ENCODE data around the gene TTC38. TPM values are rescaled to one million over a fixed set of nuclear protein-coding genes. Genes with fewer than 3 reads are reported as not detected.
A peak's percentile ranks its signal among the peaks of the same experiment; 100 is the strongest.

TTC38 gene
- 10 to 100 TPM; 26.8 to 30.8 TPM for total RNA-seq
- 10 to 100 TPM; 32.6 to 36.0 (median 34.5) TPM for polyA plus RNA-seq (ENCODE audit: insufficient read length in 6 of 6)
- long read RNA-seq, donor 1, partial matches to known transcripts: 27 of 31 reads
- long read RNA-seq, donor 1, other reads (novel, unspliced or antisense): 0 of 31 reads
- long read RNA-seq, donor 2, partial matches to known transcripts: 0 of 2 reads
- long read RNA-seq, donor 2, other reads (novel, unspliced or antisense): 0 of 2 reads
- long read RNA-seq, donor 3, partial matches to known transcripts: 24 of 27 reads
- long read RNA-seq, donor 3, other reads (novel, unspliced or antisense): 0 of 27 reads
- long read RNA-seq, donor 4, partial matches to known transcripts: 0 of 7 reads
- long read RNA-seq, donor 4, other reads (novel, unspliced or antisense): 3 of 7 reads
- long read RNA-seq, donor 5, partial matches to known transcripts: 0 of 1 reads
- long read RNA-seq, donor 5, other reads (novel, unspliced or antisense): 0 of 1 reads
- long read RNA-seq, donor 6, partial matches to known transcripts: 5 of 9 reads
- long read RNA-seq, donor 6, other reads (novel, unspliced or antisense): 0 of 9 reads
- long read RNA-seq, donor 7, partial matches to known transcripts: 0 of 1 reads
- long read RNA-seq, donor 7, other reads (novel, unspliced or antisense): 0 of 1 reads
- long read RNA-seq, donor 8, partial matches to known transcripts: 0 of 3 reads
- long read RNA-seq, donor 8, other reads (novel, unspliced or antisense): 0 of 3 reads
- long read RNA-seq, donor 9: 0 reads
- long read RNA-seq, donor 10, partial matches to known transcripts: 1 of 8 reads
- long read RNA-seq, donor 10, other reads (novel, unspliced or antisense): 3 of 8 reads
- long read RNA-seq, donor 11, partial matches to known transcripts: 0 of 1 reads
- long read RNA-seq, donor 11, other reads (novel, unspliced or antisense): 0 of 1 reads
- long read RNA-seq, donor 12, partial matches to known transcripts: 0 of 2 reads
- long read RNA-seq, donor 12, other reads (novel, unspliced or antisense): 0 of 2 reads

DNA sequence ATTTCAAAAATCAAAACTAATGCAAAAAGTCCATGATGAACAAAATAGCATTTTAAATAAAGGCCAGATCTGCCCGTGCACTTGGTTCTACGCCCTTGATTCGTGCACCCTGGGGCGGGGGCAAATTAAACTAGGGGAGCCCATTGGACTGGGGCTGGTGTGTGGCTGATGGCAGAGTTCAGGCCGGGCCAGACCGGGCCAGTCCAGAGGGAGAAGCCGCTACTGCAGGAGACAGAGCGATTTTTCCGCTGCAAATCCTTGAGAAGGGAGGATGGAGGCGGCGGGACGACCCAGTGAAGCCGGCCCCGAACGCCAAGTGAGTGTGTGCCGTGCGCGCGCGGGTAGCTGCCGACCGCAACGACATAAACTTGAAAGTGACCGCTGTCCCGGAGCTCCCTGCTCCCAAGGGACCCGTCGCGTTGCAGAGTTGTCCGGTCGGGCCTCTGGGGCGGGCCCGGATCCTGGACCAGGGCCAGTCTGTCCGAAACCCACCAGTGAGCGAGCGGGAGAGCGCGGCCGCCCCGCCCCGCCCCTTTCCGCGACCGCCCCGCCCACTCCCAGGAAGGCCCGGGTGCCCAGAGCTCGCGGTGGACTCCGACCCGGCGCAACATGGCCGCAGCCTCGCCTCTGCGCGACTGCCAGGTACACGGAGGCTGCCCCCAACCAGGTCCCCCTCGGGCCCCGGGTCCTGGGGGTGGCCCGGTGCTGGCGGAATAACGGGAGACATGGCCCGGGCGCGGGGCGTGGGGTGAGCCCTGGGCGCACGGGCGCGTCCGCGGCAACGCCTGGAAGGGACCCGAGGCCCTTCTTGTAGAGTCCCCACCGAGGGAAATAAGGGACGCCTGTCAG lies at the start of gene TTC38:
Gene TTC38 (plus strand): TSS at position 578 of the 849 bp plus-strand sequence. CDS start 32 bp downstream, at position 610.
- TF ChIP-seq, protein P1, sequence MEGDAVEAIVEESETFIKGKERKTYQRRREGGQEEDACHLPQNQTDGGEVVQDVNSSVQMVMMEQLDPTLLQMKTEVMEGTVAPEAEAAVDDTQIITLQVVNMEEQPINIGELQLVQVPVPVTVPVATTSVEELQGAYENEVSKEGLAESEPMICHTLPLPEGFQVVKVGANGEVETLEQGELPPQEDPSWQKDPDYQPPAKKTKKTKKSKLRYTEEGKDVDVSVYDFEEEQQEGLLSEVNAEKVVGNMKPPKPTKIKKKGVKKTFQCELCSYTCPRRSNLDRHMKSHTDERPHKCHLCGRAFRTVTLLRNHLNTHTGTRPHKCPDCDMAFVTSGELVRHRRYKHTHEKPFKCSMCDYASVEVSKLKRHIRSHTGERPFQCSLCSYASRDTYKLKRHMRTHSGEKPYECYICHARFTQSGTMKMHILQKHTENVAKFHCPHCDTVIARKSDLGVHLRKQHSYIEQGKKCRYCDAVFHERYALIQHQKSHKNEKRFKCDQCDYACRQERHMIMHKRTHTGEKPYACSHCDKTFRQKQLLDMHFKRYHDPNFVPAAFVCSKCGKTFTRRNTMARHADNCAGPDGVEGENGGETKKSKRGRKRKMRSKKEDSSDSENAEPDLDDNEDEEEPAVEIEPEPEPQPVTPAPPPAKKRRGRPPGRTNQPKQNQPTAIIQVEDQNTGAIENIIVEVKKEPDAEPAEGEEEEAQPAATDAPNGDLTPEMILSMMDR (IDR thresholded peaks at IDR 0.05): no peak
- H3K27me3 ChIP-seq: peaks cover 0 to 7% of the 10 kb centered on the region in 2 donors
- DNase-seq (peak; percentile 86 to 96 (median 92)), ATAC-seq (peak; percentile 98)
- H3K4me1 ChIP-seq: peaks cover 14 to 40% of the 10 kb centered on the region in 2 donors
- H3K4me3 ChIP-seq: peak within 1 kb of the TSS; percentile 74 to 90
- H3K36me3 ChIP-seq: peaks cover 0 to 16% of the 10 kb centered on the region in 2 donors
- no peaks in the 10 kb centered on the region for H3K9me3 ChIP-seq
- peak within 1 kb of the TSS; percentile 63 to 77 for H3K27ac ChIP-seq
- intact Hi-C loops (cut with DNase I): no loop called here

DNA sequence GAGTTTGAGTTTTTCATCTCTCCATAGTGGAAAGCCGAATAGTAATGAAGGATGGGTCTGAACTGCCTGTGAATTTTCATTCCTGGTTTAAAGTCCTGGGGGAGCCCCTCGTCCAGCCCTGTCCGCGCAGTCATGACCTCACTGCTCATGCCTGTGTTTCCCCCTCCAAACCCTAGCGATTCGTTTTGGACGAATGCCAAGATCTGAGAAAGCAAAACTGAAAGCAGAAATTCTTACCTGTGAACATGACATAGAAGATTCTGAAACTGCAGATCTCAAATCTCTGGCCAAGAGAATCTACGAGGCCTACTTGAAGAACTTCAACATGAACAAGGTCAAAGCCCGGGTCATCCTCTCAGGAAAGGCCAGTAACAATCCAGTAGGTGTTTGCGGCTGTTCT lies 48.2 kb upstream of the TTC38 start:
- TF ChIP-seq, protein P1 (IDR thresholded peaks at IDR 0.05): no peak
- intact Hi-C loops (cut with DNase I): no loop called here
- no peak overlapping the region for H3K27ac ChIP-seq
- no peaks in the 10 kb centered on the region for H3K4me1 ChIP-seq
- ATAC-seq: no peak
- no peaks in the 10 kb centered on the region for H3K9me3 ChIP-seq
- no peak overlapping the region for H3K4me3 ChIP-seq
- no peak for DNase-seq
- H3K36me3 ChIP-seq: peaks cover 0 to 82% of the 10 kb centered on the region in 2 donors
- no peaks in the 10 kb centered on the region for H3K27me3 ChIP-seq

DNA sequence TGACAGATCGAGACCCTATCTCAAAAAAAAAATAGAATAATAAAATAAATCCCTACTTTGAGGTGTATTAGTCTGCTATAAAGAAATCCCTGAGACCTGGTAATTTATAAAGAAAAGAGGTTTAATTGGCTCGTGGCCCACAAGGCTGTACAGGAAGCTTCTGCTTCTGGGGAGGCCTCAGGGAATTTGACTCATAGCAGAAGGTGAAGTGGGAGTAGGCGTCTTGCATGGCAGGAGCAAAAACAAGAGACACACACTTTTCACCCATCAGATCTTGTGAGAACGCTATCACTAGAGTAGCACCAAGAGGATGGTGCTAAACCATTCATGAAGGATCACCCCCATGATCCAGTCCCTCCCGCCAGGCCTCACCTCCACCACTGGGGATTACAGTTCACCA lies 46.9 kb upstream of the TTC38 start:
- H3K27me3 ChIP-seq: no peaks in the 10 kb centered on the region
- TF ChIP-seq, protein P1 (IDR thresholded peaks at IDR 0.05): no peak

DNA sequence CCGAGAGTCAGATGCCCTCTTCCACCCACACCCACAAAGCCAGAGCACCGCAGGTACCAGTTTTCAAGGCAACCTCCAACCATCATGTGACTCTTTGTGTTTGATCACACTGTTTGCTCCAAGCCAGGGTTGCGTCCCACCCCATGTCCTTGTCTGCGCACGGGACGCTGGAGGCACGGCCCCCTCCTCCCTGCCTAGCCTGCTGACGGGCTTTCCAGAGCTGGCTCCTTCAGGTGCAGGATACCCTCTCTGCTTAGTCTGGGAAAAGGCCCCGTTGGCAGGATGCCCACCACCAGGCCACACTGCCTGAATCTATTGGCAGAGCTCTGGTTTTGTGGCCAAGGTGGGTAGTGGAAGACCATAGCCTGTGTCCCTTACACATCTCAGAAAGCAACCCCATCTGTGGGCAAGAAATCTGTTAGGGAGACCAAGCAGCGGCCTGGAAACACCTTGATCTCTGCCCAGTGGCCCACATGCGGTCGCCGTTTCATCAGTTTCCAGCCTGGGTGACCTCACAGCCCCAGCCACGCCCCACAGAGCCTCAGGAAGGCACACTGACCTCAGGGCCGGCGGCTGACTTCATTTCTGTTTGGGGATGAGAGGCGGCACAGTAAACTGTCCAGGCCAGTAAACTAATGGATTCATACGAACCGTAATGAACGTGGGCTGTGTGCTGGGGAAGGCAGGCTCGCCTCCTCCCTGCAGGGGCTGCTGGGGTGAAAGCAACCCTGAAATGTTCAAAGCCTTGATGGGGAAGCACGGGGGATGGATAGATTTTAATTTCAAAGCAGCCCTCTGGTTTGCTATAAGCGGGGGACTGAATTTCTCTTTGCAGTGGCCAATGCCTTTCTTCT lies 43.5 kb upstream of the TTC38 start:
- H3K27me3 ChIP-seq: no peaks in the 10 kb centered on the region
- DNase-seq (no peak), ATAC-seq (no peak)
- peaks cover 0 to 45% of the 10 kb centered on the region in 2 donors for H3K36me3 ChIP-seq
- H3K4me1 ChIP-seq: no peaks in the 10 kb centered on the region
- H3K27ac ChIP-seq: no peak overlapping the region
- no peak overlapping the region for H3K4me3 ChIP-seq
- H3K9me3 ChIP-seq: no peaks in the 10 kb centered on the region
- intact Hi-C loops (cut with DNase I): no loop called here
- TF ChIP-seq, protein P1 (IDR thresholded peaks at IDR 0.05): no peak

More for the DNA sequence above, 46.9 kb upstream of the TTC38 start:
- Histone ChIP-seq H3K4me3 (no peak overlapping the region), H3K27ac (no peak overlapping the region), H3K9me3 (no peaks in the 10 kb centered on the region), H3K36me3 (peaks cover 0 to 72% of the 10 kb centered on the region in 2 donors), H3K4me1 (no peaks in the 10 kb centered on the region)
- DNase-seq: no peak
- ATAC-seq: no peak
- intact Hi-C loops (cut with DNase I): no loop called here

All from left lung (tissue), 14 donors.